ENCODE measurements around the gene EIF4G3.
"Not testable (repeated sequence)": the region's sequence is repeated elsewhere in the genome, so short reads cannot be mapped to it uniquely, and the experiment has no call there.

EIF4G3 gene

DNA sequence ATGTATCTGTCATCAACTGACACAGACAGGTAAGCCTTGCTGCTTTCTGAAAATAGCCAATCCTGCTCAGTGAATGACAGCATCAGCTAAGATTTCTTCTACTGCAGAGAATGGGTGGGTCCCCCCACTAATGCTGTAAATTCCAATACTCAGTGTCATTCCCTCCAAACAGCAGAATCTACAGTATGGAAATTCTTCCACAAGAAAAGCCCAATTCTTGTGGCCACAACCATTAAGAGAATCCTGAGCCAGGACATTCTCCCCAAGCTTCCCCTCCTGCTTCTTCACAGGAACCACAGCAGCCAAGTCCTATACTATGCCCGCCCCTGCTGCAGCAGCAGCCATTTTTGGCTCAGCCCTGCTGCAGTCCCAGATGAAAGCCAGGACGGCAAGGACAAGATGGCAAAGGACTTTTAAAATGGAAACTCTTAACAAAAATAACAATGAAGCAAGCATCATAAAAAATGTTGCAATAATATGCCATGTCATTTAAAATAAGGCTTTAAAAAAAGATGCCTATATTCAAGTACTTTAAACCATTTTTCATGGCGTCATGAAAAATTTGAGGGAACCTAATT lies 26.8 kb downstream of the EIF4G3 start:
- no peak for DNase-seq (ENCODE audit: low spot score)

DNA sequence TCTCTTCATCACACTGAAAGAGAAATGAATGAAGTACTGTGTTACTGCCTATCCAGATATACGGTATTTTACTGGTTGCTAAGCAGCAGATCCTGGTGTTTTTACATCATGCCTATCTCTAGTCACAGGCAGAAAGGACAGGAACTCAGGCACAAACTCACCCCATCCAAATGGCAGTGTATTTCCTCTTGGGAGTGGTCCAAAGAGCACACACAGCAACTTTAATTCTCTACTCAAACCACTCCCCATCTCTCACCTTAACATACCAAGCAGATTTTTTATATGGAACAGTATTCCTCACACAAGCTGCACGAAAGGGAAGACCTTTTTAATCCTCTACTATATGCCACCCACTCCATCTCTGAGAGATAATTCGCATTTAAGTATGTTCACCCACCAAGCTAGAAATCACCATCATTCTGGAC lies 27.3 kb downstream of the EIF4G3 start:
- DNase-seq (ENCODE audit: low spot score), result no peak

DNA sequence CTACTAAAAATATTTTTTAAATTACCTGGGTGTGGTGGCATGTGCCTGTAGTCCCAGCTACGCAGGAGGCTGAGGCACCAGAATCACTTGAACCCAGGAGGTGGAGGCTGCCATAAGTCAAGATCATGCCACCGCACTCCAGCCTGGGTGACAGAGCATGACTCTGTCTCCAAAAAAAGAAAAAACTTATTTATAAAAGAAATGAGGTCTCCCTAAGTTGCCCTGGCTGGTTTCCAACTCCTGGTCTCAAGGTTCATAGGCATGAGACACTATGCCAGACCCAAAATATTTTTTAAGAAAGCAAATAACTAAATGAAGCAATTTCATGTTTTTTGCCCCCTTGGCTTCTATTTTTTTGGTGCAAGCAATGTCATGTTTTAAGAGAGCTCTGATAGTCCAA lies 32.9 kb downstream of the EIF4G3 start:
- no peak for DNase-seq (ENCODE audit: low spot score)

DNA sequence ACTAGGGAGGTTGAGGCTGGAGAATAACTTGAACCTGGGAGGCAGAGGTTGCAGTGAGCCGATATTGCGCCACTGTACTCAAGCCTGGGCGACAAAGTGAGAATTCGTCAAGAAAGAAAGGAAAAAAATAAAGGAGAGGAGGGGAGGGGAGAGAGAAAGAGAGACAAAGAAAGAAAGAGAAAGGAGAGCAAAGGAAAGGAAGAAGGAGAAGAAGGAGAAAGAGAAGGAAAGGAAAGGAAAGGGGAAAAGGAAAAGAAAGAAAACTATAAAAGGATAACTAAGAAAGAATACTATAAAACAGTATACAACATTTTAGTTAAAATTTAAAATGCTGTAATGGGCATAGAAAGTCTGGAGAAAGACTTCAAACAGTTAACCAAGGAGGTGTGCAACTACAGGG lies 33.6 kb downstream of the EIF4G3 start:
- no peak for DNase-seq (ENCODE audit: low spot score)

DNA sequence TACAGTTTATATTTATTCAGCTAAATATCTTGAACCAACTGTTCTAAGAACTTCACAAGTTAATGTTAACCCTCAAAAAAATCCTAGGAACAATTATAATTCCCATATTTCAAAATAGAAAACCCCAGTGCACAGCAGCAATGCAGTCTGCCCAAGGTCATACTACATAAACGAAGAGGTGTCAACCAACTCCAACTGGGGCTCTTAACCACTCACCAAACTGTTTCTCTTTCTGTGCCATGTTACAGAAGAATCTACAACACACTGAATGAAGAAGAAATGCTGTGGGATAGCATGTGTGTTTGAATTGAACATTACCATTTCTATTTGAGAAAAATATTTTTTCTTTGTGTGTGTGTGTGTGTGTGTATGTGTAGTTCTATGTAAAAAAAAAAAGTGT lies 35.7 kb downstream of the EIF4G3 start:
- DNase-seq (ENCODE audit: low spot score), result no peak

DNA sequence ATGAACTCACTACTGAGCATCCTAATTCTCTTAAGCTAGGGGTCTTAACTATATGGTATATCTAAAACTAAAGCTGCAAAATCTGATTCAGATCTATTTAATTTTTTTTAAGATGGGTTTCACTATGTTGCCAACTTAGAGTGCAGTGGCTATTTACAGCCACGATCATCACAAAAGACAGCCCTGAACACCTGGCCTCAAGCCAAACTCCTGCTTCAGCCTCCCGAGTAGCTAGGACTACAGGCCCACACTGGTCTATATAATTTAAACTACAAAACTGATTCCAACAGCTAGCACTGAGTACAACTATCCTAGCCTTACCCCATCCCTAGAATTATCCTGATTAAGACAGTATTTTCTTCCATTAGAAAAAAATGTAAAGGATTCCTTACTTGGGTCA lies 37.1 kb downstream of the EIF4G3 start:
- DNase-seq (ENCODE audit: low spot score), result no peak

DNA sequence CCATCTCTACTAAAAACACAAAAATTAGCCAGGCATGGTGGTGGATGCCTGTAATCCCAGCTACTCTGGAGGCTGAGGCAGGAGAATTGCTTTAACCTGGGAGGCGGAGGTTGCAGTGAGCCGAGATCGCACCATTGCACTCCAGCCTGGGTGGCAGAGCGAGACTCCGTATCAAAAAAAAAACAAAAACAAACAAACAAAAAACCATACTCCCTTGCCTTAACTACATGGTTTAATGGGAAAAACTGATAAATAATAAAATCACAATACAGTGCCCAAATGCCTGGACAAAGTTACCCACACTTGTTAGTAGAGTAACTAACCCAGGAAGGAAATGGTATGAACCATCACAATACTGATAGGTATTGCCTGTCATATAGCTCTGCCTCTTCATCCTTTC lies 40.4 kb downstream of the EIF4G3 start:
- not testable (repeated sequence) for DNase-seq (ENCODE audit: low spot score)

DNA sequence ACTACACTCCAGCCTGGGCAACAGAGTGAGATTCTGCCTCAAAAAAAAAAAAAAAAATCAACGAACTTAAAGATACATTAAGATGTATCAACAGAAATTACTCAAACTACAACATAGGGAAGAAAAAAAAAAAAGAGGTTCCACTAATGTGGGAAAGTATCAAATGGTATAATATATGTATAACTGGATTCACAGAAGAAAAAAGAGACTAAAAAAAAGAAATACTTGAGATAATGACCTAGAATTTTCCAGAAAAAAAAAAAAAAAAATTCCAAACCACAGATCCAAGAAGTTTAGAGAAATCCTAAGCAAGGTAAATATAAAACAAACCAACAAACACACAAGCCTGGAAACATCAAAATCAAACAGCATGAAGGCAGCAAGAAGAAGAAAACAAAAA lies 45.5 kb downstream of the EIF4G3 start:
- DNase-seq (ENCODE audit: low spot score), result no peak

DNA sequence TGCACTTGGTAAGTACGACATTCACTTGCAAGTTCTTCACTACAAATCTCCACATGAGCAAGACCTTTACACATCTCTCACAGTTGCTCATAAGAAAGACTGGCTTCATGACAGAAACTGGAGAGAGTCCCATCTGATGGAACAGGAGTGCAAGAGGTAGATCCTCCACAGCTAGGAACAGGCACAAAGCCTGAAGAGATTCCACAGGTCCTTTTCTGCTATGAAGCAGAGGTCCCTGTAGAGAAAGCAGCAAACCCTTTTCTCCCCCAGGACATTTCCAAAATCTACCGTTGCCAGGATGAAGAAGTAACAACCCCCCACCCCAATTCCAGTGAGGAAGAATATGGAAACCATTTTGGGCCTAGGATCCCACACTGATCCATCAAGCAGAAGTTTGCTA lies 47.3 kb downstream of the EIF4G3 start:
- DNase-seq (ENCODE audit: low spot score), result no peak

DNA sequence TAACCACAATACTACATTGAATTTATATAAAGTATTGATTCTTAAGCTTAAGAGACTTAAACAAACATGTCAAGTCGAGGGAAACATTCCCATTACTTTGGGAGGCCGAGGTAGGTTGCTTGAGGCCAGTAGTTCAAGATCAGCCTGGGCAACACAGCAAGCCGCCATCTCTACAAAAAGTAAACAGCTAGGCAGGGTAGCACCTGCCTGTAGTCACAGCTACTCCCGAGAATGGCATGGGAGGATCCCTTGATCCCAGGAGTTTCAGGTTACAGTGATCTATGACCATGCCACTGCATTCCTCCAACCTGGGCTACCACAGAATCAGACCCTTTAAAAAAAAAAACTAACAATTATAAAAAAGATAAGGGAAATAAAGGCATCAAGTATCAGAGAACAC lies 50.4 kb downstream of the EIF4G3 start:
- no peak for DNase-seq (ENCODE audit: low spot score)

DNA sequence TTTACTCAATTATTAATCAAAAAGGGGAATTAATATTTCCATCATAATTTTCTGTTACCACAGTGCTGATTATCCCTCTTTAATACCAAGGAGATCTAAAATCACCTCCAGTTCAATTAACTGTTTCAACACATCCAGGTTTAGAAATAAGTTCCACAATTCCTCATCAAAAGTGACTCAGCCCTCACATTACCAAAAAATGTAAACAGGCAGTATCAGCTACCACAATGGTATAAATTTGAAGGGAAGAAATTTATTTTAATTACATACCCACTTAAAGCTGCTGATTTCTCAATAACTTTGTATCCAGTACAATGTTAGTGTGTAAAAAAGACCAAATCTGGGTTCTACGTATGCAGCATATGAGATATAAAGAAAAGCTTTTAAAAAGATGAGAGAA lies 51.9 kb downstream of the EIF4G3 start:
- DNase-seq (ENCODE audit: low spot score), result no peak

DNA sequence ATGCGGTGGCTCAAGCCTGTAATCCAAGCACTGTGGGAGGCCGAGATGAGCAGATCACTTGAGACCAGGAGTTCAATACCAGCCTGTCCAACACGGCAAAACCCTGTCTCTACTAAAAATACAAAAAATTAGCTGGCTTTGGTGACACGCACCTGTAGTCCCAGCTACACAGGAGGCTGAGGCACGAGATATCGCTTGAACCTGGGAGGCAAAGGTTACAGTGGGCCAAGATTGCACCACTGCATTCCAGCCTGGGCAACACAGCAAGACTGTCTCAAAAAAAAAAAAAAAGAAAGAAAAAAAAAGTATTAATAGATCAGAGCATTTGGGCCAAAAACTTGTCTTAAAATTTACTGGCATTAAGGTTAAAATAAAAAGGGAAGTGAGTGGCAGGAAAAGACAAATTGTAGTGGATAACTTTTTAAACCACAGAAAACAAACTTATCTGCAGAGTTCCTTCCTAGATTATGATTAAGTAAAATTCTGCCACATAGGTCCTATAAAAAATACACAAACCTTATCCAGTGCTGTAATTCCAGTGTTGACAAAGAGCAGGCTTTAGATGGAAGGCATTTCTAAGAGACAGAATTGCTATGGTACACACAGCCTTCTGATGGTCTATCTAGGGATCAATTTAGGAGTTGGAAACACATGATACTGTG lies 53.3 kb downstream of the EIF4G3 start:
- DNase-seq (ENCODE audit: low spot score), result no peak

DNA sequence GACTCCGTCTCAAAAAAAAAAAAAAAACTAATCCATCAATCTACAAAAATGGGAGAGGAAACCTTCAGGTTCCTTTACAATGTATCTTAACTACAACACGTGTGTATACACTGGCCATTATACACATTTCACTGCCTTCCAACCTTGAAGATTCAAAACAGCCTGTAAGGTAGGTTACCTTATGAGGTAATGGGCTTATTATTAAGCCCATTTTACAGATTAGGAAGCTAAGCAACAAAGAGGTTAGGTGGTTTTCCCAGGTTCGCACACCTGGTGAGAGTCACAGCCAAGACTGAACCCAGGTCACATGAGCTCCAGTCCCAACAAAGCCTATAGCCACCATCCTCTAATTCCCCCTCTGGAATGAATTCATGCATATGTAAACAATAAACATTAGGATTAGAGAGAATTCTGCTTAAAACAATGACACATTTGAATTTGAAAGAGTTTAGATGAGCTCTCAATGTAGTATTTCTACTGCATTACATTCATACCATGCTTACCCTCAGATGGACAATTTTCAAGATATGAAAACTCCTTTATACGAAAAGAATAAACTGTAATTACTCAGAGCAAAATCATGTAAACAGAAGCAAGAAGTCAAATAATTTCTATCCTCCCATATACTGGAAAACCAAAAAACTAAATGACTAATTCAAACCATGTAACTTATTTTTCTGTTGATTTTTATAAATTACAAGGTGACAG lies 54.8 kb downstream of the EIF4G3 start:
- no peak for DNase-seq (ENCODE audit: low spot score)

DNA sequence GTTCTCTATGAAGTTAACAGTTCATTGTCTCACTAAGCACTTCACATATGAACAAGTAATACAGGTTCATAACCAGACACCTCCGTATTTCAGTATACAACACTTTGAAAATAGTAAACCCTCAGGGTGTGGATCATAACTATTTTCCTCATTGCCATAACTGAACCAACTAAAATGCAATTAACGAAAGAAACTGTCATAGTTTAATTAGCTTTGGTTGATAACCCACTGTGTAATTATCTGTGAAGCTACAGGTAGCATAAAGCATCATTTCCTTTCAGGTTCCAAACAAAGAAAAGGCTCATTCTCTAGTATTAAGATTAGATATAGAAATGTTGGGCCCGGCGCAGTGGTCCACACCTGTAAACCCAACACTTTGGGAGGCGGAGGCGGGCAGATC lies 58.5 kb downstream of the EIF4G3 start:
- DNase-seq (ENCODE audit: low spot score), result no peak

DNA sequence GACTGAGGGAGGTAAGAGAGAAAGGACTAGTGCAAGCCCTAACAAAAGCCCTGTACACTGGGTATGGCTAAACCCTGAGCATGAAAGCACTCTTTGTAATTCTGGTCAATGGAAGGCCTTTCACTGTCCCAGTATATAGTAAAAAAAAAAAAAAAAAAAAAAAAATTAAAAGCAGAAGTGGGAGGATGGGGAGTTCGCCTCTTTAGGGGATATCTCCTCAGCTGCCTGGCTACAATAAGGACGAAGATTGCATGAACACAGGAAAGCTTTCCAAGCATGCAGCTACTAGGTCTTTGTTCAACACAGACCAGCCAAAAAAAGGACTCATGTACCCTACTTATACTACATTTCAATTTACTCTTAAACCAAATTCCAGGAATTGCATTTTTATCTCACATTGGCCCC lies 59.1 kb downstream of the EIF4G3 start:
- DNase-seq (ENCODE audit: low spot score), result no peak

DNA sequence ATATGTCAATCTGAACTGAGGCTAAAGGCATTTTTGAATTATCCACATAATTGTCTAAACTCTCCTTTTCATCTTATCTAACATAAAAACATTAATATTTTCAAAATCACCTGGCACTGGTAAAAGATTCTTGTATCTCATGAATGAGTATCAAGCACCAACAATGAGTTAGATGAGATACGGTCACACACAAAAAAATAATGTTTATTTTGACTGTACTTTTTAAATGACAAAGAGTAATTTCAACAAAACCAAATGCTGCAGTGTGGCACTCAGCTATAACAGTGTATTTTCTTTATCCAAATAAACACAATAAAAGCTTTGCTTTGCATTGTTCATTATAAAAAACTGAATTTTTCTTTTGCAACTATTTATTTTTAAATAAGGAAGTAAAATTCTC lies 59.5 kb downstream of the EIF4G3 start:
- DNase-seq (ENCODE audit: low spot score), result no peak

DNA sequence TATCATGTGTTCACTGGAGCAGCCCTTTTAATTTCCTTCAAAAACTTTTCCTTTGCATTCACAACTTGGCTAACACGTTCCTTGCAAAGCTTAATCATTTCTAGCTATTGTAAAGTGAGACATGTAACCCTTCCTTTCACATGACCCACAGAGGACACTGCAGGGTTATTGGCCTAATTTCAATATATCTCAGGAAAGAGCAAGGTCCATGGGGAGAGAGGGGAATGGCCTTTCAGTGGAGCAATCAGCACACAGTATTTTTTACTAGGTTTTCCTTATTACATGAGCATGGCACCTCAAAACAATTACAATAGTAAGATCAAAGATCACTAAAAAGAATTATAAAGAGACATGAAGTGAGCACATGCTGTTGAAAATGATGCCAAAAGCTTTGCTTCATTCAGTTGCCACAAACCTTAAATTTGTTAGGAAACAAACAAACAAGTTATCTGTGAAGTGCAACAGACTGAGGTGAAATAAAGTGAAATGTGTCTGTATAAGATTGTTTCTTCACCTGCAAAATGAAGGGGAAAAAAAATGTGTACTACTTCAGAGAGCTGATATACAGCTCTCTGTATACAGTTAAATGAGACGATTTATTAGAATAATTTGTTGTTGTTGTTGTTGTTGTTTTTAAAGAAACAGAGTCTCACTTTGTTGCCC lies 61.5 kb downstream of the EIF4G3 start:
- DNase-seq (ENCODE audit: low spot score), result no peak

DNA sequence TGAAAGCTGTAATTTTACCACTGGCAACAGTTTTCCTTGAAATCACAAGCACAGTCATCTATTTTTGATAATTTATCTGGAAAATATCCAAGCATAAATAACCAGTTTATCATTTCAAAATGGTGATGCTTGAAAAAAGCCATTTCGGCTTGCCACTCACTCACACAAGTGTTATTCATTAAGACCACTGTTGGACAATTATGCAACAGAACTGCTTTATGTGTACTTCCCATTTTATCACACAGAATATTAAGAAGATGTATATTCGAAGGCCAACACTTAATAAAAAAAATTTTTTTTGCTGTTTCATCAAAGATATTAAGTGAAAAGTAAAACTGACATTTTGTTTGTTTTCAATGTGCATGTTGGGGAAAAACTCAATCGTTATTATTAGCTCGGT lies 62.3 kb downstream of the EIF4G3 start:
- DNase-seq (ENCODE audit: low spot score), result no peak

DNA sequence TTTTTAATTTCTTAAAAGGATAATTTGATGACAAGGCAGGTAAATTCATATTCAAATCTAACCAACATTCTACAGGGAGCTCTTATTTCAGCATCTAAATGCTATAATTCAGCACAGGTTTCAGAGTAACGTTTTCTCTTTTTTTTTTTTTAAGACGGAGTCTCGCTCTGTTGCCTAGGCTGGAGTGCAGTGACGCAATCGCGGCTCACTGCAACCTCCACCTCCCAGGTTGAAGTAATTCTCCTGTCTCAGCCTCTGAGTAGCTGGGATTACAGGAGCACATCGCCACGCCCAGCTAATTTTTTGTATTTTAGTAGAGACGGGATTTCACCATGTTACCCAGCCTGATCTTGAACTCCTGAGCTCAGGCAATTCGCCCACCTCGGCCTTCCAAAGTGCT lies 66.5 kb downstream of the EIF4G3 start:
- DNase-seq (ENCODE audit: low spot score), result no peak

DNA sequence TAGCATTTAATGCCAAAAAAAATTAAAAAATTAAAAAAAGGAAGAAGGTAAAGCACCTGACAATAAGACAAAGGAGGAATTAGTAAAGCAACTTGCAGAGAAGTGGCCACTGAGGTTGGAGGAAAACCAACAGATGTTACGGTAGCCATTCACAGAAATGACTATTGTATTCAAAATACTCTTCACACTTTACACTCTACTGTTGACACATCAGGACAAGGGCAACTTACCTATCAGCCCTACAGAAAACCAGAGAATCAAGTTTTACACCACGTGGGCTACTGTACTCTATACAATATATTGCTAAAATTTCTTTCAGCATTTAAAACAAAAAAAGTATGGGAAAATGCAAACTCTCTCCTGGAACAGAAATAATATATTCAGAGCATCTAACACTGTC lies 70.0 kb downstream of the EIF4G3 start:
- DNase-seq (ENCODE audit: low spot score), result no peak

DNA sequence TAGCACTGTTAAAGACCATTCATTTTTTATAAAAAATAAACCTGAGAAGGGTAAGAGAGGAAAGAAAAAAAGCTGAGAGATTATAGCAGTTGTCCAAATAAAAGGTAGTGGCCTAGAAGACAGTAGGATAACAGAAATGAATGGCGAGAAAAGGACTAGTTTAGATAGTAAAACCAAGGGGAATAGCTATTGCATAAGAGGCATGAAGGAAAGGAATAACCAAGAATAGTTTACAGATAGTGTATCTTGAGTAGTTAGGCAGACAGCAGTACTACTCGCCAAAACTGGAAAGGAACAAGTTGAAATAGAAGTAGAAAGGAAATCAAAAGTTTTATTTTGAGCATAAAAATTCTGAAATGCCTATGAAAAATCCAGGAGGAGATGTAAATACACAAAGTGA lies 70.5 kb downstream of the EIF4G3 start:
- no peak for DNase-seq (ENCODE audit: low spot score)

DNA sequence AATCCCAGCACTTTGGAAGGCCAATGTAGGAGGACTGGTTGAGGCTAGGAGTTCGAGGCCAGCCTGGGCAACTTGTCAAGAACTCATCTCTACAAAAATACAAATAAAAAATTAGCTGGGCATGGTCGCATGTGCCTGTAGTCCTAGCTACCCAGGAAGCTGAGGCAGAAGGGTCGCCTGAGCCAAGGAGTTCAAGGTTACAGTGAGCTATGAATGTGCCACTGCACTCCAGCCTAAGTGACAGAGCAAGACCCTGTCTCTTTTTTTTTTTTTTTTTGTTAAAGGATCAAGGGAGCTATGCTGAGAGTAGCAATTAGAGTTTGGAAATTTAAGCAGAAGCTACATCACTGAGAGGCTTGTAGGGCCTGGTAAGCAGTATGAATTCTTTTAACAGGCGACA lies 70.9 kb downstream of the EIF4G3 start:
- DNase-seq (ENCODE audit: low spot score), result no peak

DNA sequence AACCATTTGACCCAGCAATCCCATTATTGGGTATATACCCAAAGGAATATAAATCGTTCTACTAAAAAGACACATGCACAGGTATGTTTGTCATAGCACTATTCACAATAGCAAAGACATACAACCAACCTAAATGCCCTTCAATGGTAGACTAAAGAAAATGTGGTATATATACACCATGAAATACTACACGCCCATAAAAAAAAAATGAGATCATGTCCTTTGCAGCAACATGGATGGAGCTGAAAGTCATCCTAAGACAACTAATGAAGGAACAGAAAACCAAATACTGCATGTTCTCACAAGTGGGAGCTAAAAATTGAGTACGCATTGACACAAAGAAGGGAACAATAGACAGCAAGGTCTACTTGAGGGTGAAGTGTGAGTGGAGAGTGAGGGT lies 72.0 kb downstream of the EIF4G3 start:
- DNase-seq (ENCODE audit: low spot score), result no peak

All from hematopoietic multipotent progenitor cell treated with erythropoietin and hydrocortisone succinate and interleukin-3 and kit ligand, for 15 days (in vitro differentiated cells).